Measurements from ENCODE around the gene BTBD16.
A peak's percentile ranks its signal among the peaks of the same experiment; 100 is the strongest.

BTBD16 gene

GRCh38 chr10:122311716-122312115 lies 40.6 kb downstream of the BTBD16 start:
- DNase-seq (ENCODE audit: low read depth in 3 of 3): no peak

- no peak for DNase-seq (ENCODE audit: low read depth in 3 of 3)
These were observed 45.3 kb downstream of the BTBD16 start for GRCh38 chr10:122316224-122316884.

GRCh38 chr10:122321960-122322359 lies 50.9 kb downstream of the BTBD16 start:
- DNase-seq (ENCODE audit: low read depth in 3 of 3): no peak

- no peak for DNase-seq (ENCODE audit: low read depth in 3 of 3)
These were observed 52.1 kb downstream of the BTBD16 start for GRCh38 chr10:122323189-122323588.

GRCh38 chr10:122323941-122324675 lies 53.0 kb downstream of the BTBD16 start:
- DNase-seq (ENCODE audit: low read depth in 3 of 3): no peak

- DNase-seq (ENCODE audit: low read depth in 3 of 3): no peak
These were observed 54.1 kb downstream of the BTBD16 start for GRCh38 chr10:122325235-122325634.

GRCh38 chr10:122326385-122326784 lies 55.3 kb downstream of the BTBD16 start:
- DNase-seq (ENCODE audit: low read depth in 3 of 3): no peak

- DNase-seq (ENCODE audit: low read depth in 3 of 3): no peak
These were observed 55.7 kb downstream of the BTBD16 start for GRCh38 chr10:122326806-122327205.

GRCh38 chr10:122327237-122328206 lies 56.4 kb downstream of the BTBD16 start:
- no peak for DNase-seq (ENCODE audit: low read depth in 3 of 3)

- no peak for DNase-seq (ENCODE audit: low read depth in 3 of 3)
These were observed 57.6 kb downstream of the BTBD16 start for GRCh38 chr10:122328676-122329075.

- DNase-seq (ENCODE audit: low read depth in 3 of 3): no peak
These were observed 58.3 kb downstream of the BTBD16 start for GRCh38 chr10:122329416-122329815.

- DNase-seq (ENCODE audit: low read depth in 3 of 3): no peak
These were observed 60.0 kb downstream of the BTBD16 start for GRCh38 chr10:122331100-122331499.

GRCh38 chr10:122331615-122332446 lies 60.7 kb downstream of the BTBD16 start:
- no peak for DNase-seq (ENCODE audit: low read depth in 3 of 3)

- no peak for DNase-seq (ENCODE audit: low read depth in 3 of 3)
These were observed 61.9 kb downstream of the BTBD16 start for GRCh38 chr10:122333037-122333436.

GRCh38 chr10:122336332-122336731 lies 65.2 kb downstream of the BTBD16 start:
- no peak for DNase-seq (ENCODE audit: low read depth in 3 of 3)

- DNase-seq (ENCODE audit: low read depth in 3 of 3): no peak
These were observed 65.9 kb downstream of the BTBD16 start for GRCh38 chr10:122336961-122337360.

- DNase-seq (ENCODE audit: low read depth in 3 of 3): no peak
These were observed 67.7 kb downstream of the BTBD16 start for GRCh38 chr10:122338609-122339441.

- DNase-seq (ENCODE audit: low read depth in 3 of 3): no peak
These were observed 70.2 kb downstream of the BTBD16 start for GRCh38 chr10:122341141-122341810.

GRCh38 chr10:122342293-122343134 lies 71.4 kb downstream of the BTBD16 start:
- DNase-seq (ENCODE audit: low read depth in 3 of 3): peak; percentile 20 to 49 (median 28)
